ENCODE results near the gene PUS1. TPM values are rescaled to one million over a fixed set of nuclear protein-coding genes. Genes with fewer than 3 reads are reported as not detected.
"Not testable (repeated sequence)": the region's sequence is repeated elsewhere in the genome, so short reads cannot be mapped to it uniquely, and the experiment has no call there.

Gene PUS1
- polyA plus RNA-seq, 4 donors: 13.6 to 17.0 (median 13.7) TPM

DNA sequence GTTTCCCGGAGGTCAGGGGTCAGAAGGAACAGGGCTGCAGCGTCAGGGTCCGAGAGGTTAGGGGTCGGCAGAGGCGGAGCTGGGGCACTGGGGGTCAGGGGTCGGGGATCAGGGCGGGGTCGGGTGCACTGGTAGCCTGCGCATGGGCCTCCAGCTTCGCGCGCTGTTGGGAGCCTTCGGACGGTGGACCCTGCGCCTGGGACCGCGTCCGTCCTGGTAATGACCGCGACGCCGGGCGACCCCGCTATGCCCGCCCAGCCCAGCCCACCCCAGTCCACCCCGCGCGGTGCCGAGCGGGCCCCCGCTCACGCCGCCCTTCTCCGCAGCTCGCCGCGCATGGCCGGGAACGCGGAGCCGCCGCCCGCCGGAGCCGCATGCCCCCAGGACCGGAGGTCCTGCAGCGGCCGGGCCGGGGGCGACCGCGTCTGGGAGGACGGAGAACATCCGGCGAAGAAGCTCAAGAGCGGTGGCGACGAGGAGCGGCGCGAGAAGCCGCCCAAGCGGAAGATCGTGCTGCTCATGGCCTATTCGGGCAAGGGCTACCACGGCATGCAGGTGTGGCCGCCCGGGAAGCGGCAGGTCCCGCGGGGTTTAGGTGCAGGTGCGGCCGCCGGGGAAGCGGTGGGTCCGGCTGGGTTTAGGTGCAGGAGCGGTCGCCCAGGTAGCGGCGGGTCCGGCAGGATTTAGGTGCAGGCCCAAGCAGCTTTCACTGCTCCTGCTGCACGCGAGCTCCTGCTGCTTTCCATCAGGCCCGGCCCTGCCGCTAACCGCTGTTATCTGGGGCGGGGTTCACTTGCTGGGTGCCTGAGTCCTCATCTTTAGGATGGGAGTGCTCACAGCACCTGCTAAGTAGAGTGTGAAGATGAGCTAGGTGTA is 743 bp downstream of the PUS1 start:
- DNase-seq (ENCODE audit: low read depth in 4 of 4, low spot score in 3 of 4): no peak

- DNase-seq (ENCODE audit: low read depth in 4 of 4, low spot score in 3 of 4): no peak
These were observed 1.4 kb downstream of the PUS1 start for GRCh38 chr12:131930510-131930909.

DNA sequence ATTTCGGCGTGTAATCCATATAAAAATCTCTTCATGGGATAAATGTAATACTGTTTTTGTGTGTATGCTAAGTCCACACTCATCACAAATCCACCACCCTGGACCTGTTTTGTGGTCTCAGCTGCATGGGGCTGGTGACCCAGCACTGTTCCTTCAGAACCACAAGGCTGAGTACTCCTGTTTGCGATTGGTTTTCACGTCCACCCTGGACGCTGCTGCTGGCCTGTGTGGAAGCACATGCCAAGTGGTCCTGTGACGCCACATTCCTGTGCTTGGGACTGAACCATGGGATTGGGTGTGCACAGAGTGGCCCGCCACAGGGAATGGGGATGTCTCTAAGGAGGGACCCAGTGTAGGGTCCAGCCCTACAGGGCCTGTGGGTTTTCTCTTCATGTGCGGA is 4.3 kb downstream of the PUS1 start:
- DNase-seq (ENCODE audit: low read depth in 4 of 4, low spot score in 3 of 4): no peak

DNA sequence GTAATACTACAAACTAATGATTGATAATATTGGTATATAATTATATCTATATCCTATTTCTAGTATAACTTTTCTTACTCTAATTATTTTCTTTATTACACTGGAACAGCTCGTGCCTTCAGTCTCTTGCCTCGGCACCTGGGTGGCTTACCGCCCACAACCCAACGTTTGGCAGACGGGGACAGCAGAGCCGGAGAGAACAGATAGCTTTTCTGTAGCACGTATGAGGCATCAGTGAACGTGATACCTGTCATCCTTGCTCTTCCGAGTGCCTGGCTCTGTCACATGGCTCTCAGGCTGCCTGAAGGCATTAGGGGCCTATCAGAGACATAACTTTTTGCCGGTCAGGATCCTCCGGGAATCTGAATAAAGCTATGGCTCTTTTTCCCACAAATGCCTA is 5.5 kb downstream of the PUS1 start:
- DNase-seq (ENCODE audit: low read depth in 4 of 4, low spot score in 3 of 4): no peak

DNA sequence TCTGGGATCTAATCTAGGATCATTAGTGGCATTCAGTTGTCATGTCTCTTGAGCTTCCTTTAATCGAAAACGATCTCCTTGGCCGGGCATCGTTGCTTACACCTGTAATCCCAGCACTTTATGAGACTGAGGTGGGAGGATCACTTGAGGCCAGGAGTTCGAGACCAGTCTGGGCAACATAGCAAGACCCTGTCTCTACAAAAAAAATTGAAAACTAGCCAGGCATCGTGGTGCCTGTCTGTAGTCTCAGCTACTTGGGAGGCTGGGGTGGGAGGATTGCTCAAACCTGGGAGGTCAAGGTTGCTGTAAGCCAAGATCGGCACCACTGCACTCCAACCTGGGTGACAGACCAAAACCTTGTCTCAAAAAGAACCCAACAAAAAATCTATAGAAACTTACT is 9.0 kb downstream of the PUS1 start:
- DNase-seq (ENCODE audit: low read depth in 4 of 4, low spot score in 3 of 4): no peak

DNA sequence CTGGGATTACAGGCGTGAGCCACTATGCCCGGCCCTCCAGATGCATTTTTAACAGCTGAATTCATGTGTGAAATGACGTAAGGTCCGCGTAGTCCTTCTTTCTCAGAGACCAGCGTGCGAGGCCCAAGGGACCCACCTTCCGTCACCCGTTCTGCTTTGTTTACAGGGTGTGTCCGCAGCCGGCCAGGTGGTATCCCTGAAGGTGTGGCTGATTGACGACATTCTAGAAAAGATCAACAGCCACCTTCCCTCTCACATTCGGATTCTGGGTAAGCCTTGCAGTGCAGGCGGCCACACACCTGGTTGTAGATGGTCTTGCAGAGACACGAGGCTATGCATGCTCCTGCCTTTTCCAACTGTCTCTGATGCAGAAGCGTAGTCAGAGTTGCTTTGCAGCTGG is 9.9 kb downstream of the PUS1 start:
- no peak for DNase-seq (ENCODE audit: low read depth in 4 of 4, low spot score in 3 of 4)

DNA sequence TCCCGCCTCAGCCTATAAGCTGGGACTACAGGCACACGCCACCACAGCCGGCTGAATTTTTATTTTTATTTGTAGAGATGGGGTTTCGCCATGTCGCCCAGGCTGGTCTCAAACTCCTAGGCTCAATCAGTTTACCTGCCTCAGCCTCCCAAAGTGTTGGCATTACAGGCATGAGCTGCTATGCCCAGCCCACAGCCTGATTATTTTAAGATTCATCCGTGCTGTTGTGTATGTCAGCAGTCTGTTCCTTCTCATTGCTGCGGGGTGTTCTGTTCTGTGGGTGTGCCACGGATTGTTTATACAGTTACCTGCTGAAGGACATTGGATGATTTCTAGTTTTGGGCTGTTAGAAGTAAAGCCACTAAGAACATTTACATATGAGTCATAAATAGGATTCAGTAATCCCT is 11.1 kb downstream of the PUS1 start:
- DNase-seq (ENCODE audit: low read depth in 4 of 4, low spot score in 3 of 4): no peak

DNA sequence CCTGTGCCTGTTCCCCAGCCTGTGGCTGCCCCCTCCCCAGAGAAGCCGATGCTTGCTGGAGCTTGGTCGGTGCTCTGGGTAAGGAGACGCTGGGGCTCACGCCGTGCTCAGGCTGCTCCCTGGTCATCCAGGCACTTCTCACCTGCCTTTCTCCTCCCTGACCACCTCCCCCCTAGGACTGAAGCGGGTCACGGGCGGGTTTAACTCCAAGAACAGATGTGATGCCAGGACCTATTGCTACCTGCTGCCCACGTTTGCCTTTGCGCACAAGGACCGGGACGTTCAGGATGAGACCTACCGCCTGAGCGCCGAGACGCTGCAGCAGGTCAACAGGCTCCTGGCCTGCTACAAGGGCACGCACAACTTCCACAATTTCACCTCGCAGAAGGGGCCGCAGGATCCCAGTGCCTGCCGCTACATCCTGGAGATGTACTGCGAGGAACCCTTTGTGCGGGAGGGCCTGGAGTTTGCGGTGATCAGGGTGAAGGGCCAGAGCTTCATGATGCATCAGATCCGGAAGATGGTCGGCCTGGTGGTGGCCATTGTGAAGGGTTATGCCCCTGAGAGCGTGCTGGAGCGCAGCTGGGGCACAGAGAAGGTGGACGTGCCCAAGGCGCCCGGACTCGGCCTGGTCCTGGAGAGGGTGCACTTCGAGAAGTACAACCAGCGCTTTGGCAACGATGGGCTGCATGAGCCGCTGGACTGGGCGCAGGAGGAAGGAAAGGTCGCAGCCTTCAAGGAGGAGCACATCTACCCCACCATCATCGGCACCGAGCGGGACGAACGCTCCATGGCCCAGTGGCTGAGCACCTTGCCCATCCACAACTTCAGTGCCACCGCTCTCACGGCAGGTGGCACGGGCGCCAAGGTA is 12.3 kb downstream of the PUS1 start:
- DNase-seq (ENCODE audit: low read depth in 4 of 4, low spot score in 3 of 4): no peak

DNA sequence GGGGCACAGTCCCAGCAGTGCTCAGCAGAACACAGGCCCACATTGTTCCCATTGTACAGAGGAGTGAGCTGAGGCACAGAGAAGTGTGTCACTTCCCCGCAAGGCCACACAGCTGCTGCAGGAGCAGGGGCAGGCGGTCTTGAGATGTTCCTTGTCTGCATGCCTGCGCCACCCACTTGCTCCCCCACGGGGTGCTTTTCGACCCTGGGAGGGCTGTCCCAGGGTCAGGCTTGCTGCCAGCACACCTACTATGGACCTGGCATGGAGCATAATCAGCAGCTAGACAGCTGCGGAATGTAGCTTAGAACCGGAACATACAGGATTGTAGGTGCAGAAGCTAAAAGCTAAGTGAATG is 12.9 kb downstream of the PUS1 start:
- DNase-seq (ENCODE audit: low read depth in 4 of 4, low spot score in 3 of 4): no peak

GRCh38 chr12:131942671-131943070 is 13.6 kb downstream of the PUS1 start:
- DNase-seq (ENCODE audit: low read depth in 4 of 4, low spot score in 3 of 4): no peak

- no peak for DNase-seq (ENCODE audit: low read depth in 4 of 4, low spot score in 3 of 4)
These were observed 14.3 kb downstream of the PUS1 start for GRCh38 chr12:131943389-131943788.

- DNase-seq (ENCODE audit: low read depth in 4 of 4, low spot score in 3 of 4): no peak
These were observed 14.8 kb downstream of the PUS1 start for GRCh38 chr12:131943876-131944275.

- DNase-seq (ENCODE audit: low read depth in 4 of 4, low spot score in 3 of 4): no peak
These were observed 15.7 kb downstream of the PUS1 start for GRCh38 chr12:131944601-131945251.

- no peak for DNase-seq (ENCODE audit: low read depth in 4 of 4, low spot score in 3 of 4)
These were observed 17.7 kb downstream of the PUS1 start for GRCh38 chr12:131946757-131947156.

DNA sequence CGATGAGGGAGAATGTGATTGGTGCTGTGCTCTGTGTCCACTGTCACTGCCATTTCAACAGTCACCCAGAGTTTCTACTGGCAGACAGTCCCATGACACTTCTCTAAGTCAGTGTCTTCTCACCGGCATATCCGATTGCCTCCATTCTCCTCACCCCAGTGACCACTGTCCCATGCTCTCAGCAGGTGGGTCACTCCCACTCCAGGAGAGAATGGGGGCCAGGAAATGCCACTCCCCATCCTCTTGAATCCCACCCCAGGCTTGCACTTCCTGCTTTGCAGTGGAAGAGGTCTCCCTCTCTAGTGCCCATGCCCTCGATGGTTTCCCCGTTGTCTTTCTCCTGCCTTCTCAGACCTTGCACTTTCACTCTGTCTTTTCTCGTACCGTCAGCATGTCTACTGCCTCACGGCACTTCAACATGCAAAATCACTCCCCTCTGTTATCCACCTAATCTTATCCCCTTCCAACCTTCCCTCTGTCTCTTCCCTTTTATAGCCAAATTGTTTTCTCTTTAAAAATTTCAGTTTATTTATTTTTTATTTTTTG is 18.5 kb downstream of the PUS1 start:
- DNase-seq (ENCODE audit: low read depth in 4 of 4, low spot score in 3 of 4): no peak

GRCh38 chr12:131948166-131948712 is 19.2 kb downstream of the PUS1 start:
- DNase-seq (ENCODE audit: low read depth in 4 of 4, low spot score in 3 of 4): no peak

- DNase-seq (ENCODE audit: low read depth in 4 of 4, low spot score in 3 of 4): not testable (repeated sequence)
These were observed 19.8 kb downstream of the PUS1 start for GRCh38 chr12:131948713-131949430.

DNA sequence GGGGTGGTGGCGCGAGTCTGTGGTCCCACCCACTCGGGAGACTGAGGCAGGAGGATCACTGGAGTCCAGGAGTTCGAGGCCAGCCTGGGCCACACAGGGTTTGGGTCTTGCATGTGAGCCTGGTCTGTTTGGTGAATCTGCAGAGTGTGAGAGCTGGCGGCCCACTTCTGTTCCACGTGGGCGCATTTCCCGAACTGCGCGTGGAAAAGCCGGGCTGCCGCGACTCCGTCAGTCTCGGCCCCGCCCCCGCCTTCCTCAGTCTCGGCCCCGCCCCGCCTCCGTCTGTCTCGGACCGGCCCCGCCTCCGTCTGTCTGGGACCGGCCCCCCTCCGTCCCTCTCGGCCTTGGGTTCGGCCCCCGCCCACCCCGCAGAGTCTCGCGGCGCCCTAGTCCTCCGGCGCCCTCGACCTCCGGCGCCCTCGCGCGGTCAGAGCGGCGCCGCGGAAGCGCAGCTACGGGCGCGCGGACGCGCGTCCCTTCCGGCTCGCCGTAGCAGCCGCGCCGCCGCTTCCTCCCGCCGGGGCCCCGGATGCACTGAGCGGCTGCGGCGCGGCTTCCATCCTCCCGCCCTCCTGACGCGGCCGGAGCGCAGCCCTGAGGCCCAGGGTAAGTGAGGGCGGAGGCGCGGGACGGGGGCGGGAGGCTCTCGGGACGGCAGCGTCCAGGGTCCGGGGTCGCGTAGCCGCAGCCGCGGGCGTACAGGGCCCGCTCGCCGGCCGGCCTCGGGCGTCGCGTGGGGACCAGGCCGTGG is 20.5 kb downstream of the PUS1 start, which contains the start of gene EP400:
TSS of gene EP400 (plus strand) at position 512 of the 751 bp plus-strand sequence. CDS start 10,678 bp downstream, outside the sequence.
- DNase-seq (ENCODE audit: low read depth in 4 of 4, low spot score in 3 of 4): peak; percentile 82 to 87 (median 84)

Measured in right renal pelvis (tissue), 4 donors.